PC-3 (cell line): ENCODE data around the gene SEPHS1.

Source experiments
- EZH2 ChIP-seq: fragments of 300-600 bp; sonication (generic); IDR thresholded peaks from one replicate; pipeline ENCODE4 v1.6.1; 2017; ENCODE audit warnings: antibody characterized with exemption, mild to moderate bottlenecking, low read length; ENCODE audit not compliant: unreplicated experiment
- EZH2phosphoT487 ChIP-seq: fragments of 300-600 bp; sonication (generic); IDR thresholded peaks from 2 replicates; pipeline ENCODE4 v1.6.1; 2018; ENCODE audit warnings: mild to moderate bottlenecking, antibody characterized with exemption, low read length, borderline replicate concordance
- TF ChIP-seq, protein P1 (sequence below): fragments of 300-600 bp; sonication (generic); conservative IDR thresholded peaks from 2 replicates; pipeline ENCODE4 v1.5.1; 2017; ENCODE audit warnings: antibody characterized with exemption, low read depth, mild to moderate bottlenecking, low read length

DNA sequence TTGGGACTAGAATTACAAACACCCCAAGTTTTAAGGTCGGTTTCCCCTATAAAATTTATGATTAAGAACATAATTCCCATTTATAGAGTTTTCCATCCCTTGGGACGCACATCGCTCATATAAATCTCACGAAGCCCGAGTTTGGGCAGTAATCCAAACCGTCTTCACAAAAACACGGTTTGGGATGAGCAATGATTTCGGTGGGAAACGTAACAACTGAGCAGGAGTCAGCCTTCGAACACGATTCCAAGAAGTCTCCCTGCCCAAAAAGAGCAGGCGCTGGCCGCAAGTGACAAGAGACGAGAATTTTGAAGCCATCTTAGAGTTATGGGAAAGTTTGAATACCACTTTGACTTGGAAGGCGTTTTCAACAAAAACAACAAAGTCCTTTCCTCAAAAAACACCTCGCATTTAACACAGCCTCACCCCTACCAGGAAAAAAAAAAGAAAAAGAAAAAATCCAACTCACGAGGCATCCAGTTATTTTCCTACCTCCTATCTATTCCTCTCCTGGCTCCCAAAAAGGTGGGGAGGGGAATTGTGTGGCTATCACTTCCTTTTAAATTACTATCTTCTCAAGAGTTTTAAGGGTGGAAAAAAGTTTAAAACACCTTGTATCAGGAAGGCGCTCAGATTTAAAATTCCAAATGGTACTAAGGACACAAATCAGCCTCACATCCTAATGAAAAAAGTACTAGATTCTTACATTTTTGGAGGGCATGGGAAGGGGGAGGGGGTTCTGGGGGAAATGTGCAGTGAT lies 1.6 kb downstream of the SEPHS1 start:
- TF ChIP-seq, protein P1, sequence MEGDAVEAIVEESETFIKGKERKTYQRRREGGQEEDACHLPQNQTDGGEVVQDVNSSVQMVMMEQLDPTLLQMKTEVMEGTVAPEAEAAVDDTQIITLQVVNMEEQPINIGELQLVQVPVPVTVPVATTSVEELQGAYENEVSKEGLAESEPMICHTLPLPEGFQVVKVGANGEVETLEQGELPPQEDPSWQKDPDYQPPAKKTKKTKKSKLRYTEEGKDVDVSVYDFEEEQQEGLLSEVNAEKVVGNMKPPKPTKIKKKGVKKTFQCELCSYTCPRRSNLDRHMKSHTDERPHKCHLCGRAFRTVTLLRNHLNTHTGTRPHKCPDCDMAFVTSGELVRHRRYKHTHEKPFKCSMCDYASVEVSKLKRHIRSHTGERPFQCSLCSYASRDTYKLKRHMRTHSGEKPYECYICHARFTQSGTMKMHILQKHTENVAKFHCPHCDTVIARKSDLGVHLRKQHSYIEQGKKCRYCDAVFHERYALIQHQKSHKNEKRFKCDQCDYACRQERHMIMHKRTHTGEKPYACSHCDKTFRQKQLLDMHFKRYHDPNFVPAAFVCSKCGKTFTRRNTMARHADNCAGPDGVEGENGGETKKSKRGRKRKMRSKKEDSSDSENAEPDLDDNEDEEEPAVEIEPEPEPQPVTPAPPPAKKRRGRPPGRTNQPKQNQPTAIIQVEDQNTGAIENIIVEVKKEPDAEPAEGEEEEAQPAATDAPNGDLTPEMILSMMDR: no peak
- TF ChIP-seq EZH2phosphoT487 (no peak), EZH2 (no peak)
